OCI-LY7 (cell line): ENCODE measurements around the gene PTPRM.

Source experiments
- EZH2phosphoT487 ChIP-seq: fragments of 200-600 bp; sonication (generic); IDR thresholded peaks from 2 replicates; pipeline ENCODE4 v1.6.1; 2018; ENCODE audit warnings: low read depth, borderline replicate concordance, mild to moderate bottlenecking, mixed run types, antibody characterized with exemption, low read length, moderate library complexity, mixed read lengths
- TF ChIP-seq, protein P1 (sequence below): fragments of 200-600 bp; sonication (generic); conservative IDR thresholded peaks from 2 replicates; pipeline ENCODE4 v1.5.1; 2014; ENCODE audit warnings: mild to moderate bottlenecking, antibody characterized with exemption, low read length, moderate library complexity, mixed read lengths

DNA sequence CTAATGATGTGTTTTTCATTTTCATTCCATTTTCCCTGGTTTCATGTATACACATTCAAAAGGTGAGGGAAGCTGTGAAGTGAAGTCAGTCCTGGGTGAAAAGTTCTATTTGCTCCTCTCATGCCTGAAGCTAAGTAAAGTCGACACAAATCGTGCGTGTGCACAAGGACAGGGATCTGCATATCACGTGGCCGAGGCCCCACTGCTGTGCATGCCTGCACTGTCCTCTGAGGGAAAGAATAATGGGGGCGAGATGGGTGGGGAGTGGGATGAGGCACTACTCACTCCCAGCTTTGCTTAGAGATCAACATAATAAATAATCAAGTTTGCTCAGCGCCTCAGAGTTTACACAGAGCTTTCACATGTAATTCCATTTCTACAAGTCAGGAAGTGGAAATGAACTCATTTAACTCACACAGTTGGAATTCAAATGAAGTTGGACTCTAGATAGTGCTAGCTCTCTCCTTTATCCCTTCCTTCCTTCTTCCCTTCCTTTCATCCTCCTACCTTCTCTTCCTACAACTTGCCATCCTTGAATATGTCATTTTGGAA, 5.1 kb upstream of the PTPRM start:
- TF ChIP-seq, protein P1, sequence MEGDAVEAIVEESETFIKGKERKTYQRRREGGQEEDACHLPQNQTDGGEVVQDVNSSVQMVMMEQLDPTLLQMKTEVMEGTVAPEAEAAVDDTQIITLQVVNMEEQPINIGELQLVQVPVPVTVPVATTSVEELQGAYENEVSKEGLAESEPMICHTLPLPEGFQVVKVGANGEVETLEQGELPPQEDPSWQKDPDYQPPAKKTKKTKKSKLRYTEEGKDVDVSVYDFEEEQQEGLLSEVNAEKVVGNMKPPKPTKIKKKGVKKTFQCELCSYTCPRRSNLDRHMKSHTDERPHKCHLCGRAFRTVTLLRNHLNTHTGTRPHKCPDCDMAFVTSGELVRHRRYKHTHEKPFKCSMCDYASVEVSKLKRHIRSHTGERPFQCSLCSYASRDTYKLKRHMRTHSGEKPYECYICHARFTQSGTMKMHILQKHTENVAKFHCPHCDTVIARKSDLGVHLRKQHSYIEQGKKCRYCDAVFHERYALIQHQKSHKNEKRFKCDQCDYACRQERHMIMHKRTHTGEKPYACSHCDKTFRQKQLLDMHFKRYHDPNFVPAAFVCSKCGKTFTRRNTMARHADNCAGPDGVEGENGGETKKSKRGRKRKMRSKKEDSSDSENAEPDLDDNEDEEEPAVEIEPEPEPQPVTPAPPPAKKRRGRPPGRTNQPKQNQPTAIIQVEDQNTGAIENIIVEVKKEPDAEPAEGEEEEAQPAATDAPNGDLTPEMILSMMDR = no peak
- TF ChIP-seq EZH2phosphoT487 = no peak
